ENCODE results near the gene SCYL3. TPM values are rescaled to one million over a fixed set of nuclear protein-coding genes. Genes with fewer than 3 reads are reported as not detected.

SCYL3 gene
- polyA plus RNA-seq, 3 donors, result 2.3 to 4.9 (median 3.6) TPM

DNA sequence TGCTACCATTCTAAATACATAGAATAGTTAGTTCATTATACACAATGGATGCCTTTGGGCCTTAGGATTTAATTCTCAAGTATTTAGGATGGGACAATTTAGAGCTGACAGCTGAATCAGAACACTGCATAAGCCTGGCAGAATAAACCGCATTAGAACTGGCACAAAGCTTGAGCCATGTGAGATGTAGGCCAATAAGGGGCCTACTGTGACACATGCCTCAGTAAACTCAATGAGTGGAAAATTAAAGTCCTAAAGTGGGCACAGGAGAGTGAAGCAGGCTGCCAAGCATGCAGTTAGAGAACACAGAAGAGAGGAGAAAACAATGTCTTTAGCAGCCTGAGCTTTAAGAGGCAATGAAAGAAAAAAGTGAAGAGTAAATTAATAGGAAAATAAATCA lies 24.3 kb downstream of the SCYL3 start:
- no peak for DNase-seq
- H3K4me2 ChIP-seq (replicated peaks; ENCODE audit: extremely low read depth, low read length, poor library complexity, severe bottlenecking), result no peak overlapping the region
- peaks cover 0 to 5% of the 10 kb centered on the region in 2 donors for H3K9me3 ChIP-seq (replicated peaks in 1 of 2; ENCODE audit: control insufficient read depth in 1 of 2, insufficient read depth in 1 of 2, low read length in 2 of 2)
- no peaks in the 10 kb centered on the region for H4K20me1 ChIP-seq (ENCODE audit: insufficient read depth, low read length)
- no peaks in the 10 kb centered on the region for H3K27me3 ChIP-seq (ENCODE audit: control insufficient read depth in 2 of 2, insufficient read depth in 2 of 2, low read length in 2 of 2)
- H3K4me1 ChIP-seq (ENCODE audit: control insufficient read depth in 1 of 2, insufficient read depth in 2 of 2, low read length in 2 of 2), result no peaks in the 10 kb centered on the region
- no peak overlapping the region for H2AFZ ChIP-seq (ENCODE audit: insufficient read depth, low read depth, low read length, poor library complexity, severe bottlenecking)
- Mint-ChIP-seq H3K27ac (no peak overlapping the region), H3K4me3 (no peak overlapping the region), H3K4me1 (no peaks in the 10 kb centered on the region), H3K27me3 (ENCODE audit: low read depth in 3 of 3) (no peaks in the 10 kb centered on the region), H3K9me3 (peaks cover 0 to 5% (median 2%) of the 10 kb centered on the region in 7 donors), H3K36me3 (peaks cover 93 to 97% of the 10 kb centered on the region in 2 donors)
- no peak overlapping the region for H3K4me3 ChIP-seq (replicated peaks in 1 of 3; ENCODE audit: low read depth in 2 of 3, low read length in 3 of 3)
- H3K9ac ChIP-seq (ENCODE audit: insufficient read depth, low read length, poor library complexity, severe bottlenecking), result no peak overlapping the region
- H3K27ac ChIP-seq (ENCODE audit: low read depth in 1 of 2, low read length in 2 of 2), result no peak overlapping the region
- peaks cover 91 to 100% of the 10 kb centered on the region in 2 donors for H3K36me3 ChIP-seq (replicated peaks in 1 of 2; ENCODE audit: control insufficient read depth in 1 of 2, insufficient read depth in 2 of 2, low read length in 2 of 2)
- 100% methylated on average over 1 of the region's 1 CpG for WGBS (ENCODE audit: insufficient coverage)
- TF ChIP-seq, protein P1, sequence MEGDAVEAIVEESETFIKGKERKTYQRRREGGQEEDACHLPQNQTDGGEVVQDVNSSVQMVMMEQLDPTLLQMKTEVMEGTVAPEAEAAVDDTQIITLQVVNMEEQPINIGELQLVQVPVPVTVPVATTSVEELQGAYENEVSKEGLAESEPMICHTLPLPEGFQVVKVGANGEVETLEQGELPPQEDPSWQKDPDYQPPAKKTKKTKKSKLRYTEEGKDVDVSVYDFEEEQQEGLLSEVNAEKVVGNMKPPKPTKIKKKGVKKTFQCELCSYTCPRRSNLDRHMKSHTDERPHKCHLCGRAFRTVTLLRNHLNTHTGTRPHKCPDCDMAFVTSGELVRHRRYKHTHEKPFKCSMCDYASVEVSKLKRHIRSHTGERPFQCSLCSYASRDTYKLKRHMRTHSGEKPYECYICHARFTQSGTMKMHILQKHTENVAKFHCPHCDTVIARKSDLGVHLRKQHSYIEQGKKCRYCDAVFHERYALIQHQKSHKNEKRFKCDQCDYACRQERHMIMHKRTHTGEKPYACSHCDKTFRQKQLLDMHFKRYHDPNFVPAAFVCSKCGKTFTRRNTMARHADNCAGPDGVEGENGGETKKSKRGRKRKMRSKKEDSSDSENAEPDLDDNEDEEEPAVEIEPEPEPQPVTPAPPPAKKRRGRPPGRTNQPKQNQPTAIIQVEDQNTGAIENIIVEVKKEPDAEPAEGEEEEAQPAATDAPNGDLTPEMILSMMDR (IDR thresholded peaks at IDR 0.05), result no peak
- no peaks in the 10 kb centered on the region for H3K79me2 ChIP-seq (ENCODE audit: insufficient read depth, low read length)
- intact Hi-C loops (cut with micrococcal nuclease), result no loop called here

DNA sequence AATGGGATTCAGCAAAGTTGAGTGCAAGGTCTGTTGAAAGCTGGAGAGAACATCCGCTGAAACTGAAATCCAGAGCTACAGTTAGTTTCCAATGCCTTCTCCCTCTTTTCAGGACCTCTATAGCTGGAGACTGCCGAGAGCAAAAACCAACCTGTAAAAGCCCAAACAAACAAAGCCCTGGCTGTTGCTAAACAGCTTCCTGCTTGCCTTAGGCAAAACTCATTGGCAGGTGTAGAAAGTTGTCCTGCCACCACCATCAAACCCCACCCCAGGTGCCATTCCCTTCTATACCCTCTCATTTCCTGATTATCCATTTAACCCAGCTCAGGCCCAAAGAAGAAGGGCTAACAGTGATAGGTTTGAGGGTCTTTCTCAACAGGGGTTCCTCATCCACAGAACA lies 24.7 kb downstream of the SCYL3 start:
- no peaks in the 10 kb centered on the region for H3K27me3 ChIP-seq (ENCODE audit: control insufficient read depth in 2 of 2, insufficient read depth in 2 of 2, low read length in 2 of 2)
- H3K4me3 ChIP-seq (replicated peaks in 1 of 3; ENCODE audit: low read depth in 2 of 3, low read length in 3 of 3), result no peak overlapping the region
- H3K27me3 Mint-ChIP-seq (ENCODE audit: low read depth in 3 of 3), result no peaks in the 10 kb centered on the region
- no peaks in the 10 kb centered on the region for H3K4me1 Mint-ChIP-seq
- H4K20me1 ChIP-seq (ENCODE audit: insufficient read depth, low read length), result no peaks in the 10 kb centered on the region
- peaks cover 0 to 5% of the 10 kb centered on the region in 2 donors for H3K9me3 ChIP-seq (replicated peaks in 1 of 2; ENCODE audit: control insufficient read depth in 1 of 2, insufficient read depth in 1 of 2, low read length in 2 of 2)
- H3K27ac ChIP-seq (ENCODE audit: low read depth in 1 of 2, low read length in 2 of 2), result no peak overlapping the region
- intact Hi-C loops (cut with micrococcal nuclease), result no loop called here
- H3K4me1 ChIP-seq (ENCODE audit: control insufficient read depth in 1 of 2, insufficient read depth in 2 of 2, low read length in 2 of 2), result no peaks in the 10 kb centered on the region
- peaks cover 93 to 97% of the 10 kb centered on the region in 2 donors for H3K36me3 Mint-ChIP-seq
- no peak overlapping the region for H2AFZ ChIP-seq (ENCODE audit: insufficient read depth, low read depth, low read length, poor library complexity, severe bottlenecking)
- WGBS (ENCODE audit: insufficient coverage), result 100% methylated on average over 1 of the region's 2 CpGs
- no peak for DNase-seq
- H3K27ac Mint-ChIP-seq, result peak overlapping the region in 1 of 7 donors; percentile 28
- TF ChIP-seq, protein P1 (IDR thresholded peaks at IDR 0.05), result no peak
- H3K79me2 ChIP-seq (ENCODE audit: insufficient read depth, low read length), result no peaks in the 10 kb centered on the region
- no peak overlapping the region for H3K4me3 Mint-ChIP-seq
- H3K36me3 ChIP-seq (replicated peaks in 1 of 2; ENCODE audit: control insufficient read depth in 1 of 2, insufficient read depth in 2 of 2, low read length in 2 of 2), result peaks cover 91 to 100% of the 10 kb centered on the region in 2 donors
- no peak overlapping the region for H3K9ac ChIP-seq (ENCODE audit: insufficient read depth, low read length, poor library complexity, severe bottlenecking)
- H3K9me3 Mint-ChIP-seq, result peaks cover 0 to 5% (median 2%) of the 10 kb centered on the region in 7 donors
- no peak overlapping the region for H3K4me2 ChIP-seq (replicated peaks; ENCODE audit: extremely low read depth, low read length, poor library complexity, severe bottlenecking)
